ENCODE measurements around the gene SH3BP4. TPM values are rescaled to one million over a fixed set of nuclear protein-coding genes. Genes with fewer than 3 reads are reported as not detected.

SH3BP4 gene
- total RNA-seq, 1 experiment from 2014 or later, result not detected

GRCh38 chr2:235044501-235045271, 92.9 kb downstream of the SH3BP4 start:
- Histone ChIP-seq H4K20me1 (ENCODE audit: insufficient read depth, low read depth, low read length) (no peaks in the 10 kb centered on the region), H3K9me2 (replicated peaks; ENCODE audit: insufficient read depth, low read length) (no peaks in the 10 kb centered on the region), H3K27ac (ENCODE audit: low read length) (no peak overlapping the region), H3K9me3 (ENCODE audit: low read length) (no peaks in the 10 kb centered on the region), H3K9ac (ENCODE audit: low read length) (no peak overlapping the region), H3K4me1 (ENCODE audit: low read length) (no peaks in the 10 kb centered on the region), H3K79me2 (ENCODE audit: low read length) (no peaks in the 10 kb centered on the region), H3K4me3 (ENCODE audit: low read length) (no peak overlapping the region), H3K27me3 (ENCODE audit: low read length) (no peaks in the 10 kb centered on the region), H3K36me3 (ENCODE audit: insufficient read depth, low read length) (no peaks in the 10 kb centered on the region), H3K4me2 (ENCODE audit: low read depth, low read length, poor library complexity, severe bottlenecking) (no peak overlapping the region), H2AFZ (ENCODE audit: low read length) (no peak overlapping the region)
- no peak for DNase-seq

DNA sequence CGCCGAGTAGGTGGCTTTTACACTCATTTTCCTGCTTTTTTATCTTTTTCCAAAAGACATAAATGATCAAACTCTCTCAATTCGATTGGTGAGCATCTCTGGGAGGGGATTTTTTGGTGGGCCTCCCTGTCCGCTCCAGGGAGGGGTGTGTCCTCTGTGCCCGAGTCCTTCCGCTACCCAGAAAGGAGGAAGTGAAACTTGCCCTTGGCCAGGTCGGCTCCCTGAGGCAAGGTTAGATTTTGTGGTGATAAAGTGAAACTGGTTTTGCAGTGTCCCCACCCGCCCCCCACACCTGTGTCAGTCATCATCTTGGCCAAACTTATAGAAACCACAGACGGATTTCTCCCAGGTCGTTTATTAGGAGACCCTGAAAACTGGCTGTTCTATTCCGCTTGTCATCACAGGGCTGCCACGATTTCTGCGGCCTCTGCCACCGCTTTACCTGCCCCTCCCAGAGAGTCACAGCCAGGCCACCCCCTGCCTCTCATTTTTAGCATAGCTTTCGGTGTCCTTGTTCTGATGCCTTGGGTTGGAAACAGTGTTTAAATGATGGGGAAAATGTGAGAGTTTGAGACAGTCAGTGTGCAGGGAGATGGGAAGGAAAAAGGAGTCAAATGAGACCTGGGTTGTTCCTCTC, 93.6 kb downstream of the SH3BP4 start:
- H3K9ac ChIP-seq (ENCODE audit: low read length), result no peak overlapping the region
- no peaks in the 10 kb centered on the region for H3K4me1 ChIP-seq (ENCODE audit: low read length)
- H3K9me3 ChIP-seq (ENCODE audit: low read length), result no peaks in the 10 kb centered on the region
- H3K79me2 ChIP-seq (ENCODE audit: low read length), result no peaks in the 10 kb centered on the region
- H3K27me3 ChIP-seq (ENCODE audit: low read length), result no peaks in the 10 kb centered on the region
- no peaks in the 10 kb centered on the region for H3K9me2 ChIP-seq (replicated peaks; ENCODE audit: insufficient read depth, low read length)
- H3K4me3 ChIP-seq (ENCODE audit: low read length), result no peak overlapping the region
- no peak overlapping the region for H3K4me2 ChIP-seq (ENCODE audit: low read depth, low read length, poor library complexity, severe bottlenecking)
- DNase-seq, result peak; percentile 52
- no peaks in the 10 kb centered on the region for H4K20me1 ChIP-seq (ENCODE audit: insufficient read depth, low read depth, low read length)
- no peaks in the 10 kb centered on the region for H3K36me3 ChIP-seq (ENCODE audit: insufficient read depth, low read length)
- H3K27ac ChIP-seq (ENCODE audit: low read length), result no peak overlapping the region
- no peak overlapping the region for H2AFZ ChIP-seq (ENCODE audit: low read length)

DNA sequence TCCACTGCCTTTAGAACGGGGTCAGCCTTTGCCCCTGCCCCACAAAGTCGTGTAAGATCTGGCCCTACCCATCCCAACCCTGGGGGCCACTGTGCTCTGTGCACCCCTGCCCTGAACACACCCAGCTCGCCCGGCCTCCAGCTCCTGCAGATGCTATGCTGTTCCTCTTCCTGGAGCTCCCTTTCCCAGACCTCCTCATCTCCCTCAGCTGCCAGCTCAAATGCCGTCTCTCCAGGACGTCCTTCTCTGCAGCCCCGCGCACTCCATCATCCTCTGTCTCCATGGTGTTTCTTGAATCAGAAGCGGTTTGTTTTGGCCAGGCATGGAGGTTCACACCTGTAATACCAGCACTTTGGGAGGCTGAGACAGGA, 94.1 kb downstream of the SH3BP4 start:
- Histone ChIP-seq H2AFZ (ENCODE audit: low read length) (no peak overlapping the region), H3K4me3 (ENCODE audit: low read length) (no peak overlapping the region), H3K4me2 (ENCODE audit: low read depth, low read length, poor library complexity, severe bottlenecking) (no peak overlapping the region), H3K9me2 (replicated peaks; ENCODE audit: insufficient read depth, low read length) (no peaks in the 10 kb centered on the region), H3K4me1 (ENCODE audit: low read length) (no peaks in the 10 kb centered on the region), H3K36me3 (ENCODE audit: insufficient read depth, low read length) (no peaks in the 10 kb centered on the region), H3K27me3 (ENCODE audit: low read length) (no peaks in the 10 kb centered on the region), H3K27ac (ENCODE audit: low read length) (no peak overlapping the region), H3K9me3 (ENCODE audit: low read length) (no peaks in the 10 kb centered on the region), H3K79me2 (ENCODE audit: low read length) (no peaks in the 10 kb centered on the region), H4K20me1 (ENCODE audit: insufficient read depth, low read depth, low read length) (no peaks in the 10 kb centered on the region), H3K9ac (ENCODE audit: low read length) (no peak overlapping the region)
- no peak for DNase-seq

- no peak overlapping the region for H3K9ac ChIP-seq (ENCODE audit: low read length)
Measured at GRCh38 chr2:235046589-235046988, 94.8 kb downstream of the SH3BP4 start.

DNA sequence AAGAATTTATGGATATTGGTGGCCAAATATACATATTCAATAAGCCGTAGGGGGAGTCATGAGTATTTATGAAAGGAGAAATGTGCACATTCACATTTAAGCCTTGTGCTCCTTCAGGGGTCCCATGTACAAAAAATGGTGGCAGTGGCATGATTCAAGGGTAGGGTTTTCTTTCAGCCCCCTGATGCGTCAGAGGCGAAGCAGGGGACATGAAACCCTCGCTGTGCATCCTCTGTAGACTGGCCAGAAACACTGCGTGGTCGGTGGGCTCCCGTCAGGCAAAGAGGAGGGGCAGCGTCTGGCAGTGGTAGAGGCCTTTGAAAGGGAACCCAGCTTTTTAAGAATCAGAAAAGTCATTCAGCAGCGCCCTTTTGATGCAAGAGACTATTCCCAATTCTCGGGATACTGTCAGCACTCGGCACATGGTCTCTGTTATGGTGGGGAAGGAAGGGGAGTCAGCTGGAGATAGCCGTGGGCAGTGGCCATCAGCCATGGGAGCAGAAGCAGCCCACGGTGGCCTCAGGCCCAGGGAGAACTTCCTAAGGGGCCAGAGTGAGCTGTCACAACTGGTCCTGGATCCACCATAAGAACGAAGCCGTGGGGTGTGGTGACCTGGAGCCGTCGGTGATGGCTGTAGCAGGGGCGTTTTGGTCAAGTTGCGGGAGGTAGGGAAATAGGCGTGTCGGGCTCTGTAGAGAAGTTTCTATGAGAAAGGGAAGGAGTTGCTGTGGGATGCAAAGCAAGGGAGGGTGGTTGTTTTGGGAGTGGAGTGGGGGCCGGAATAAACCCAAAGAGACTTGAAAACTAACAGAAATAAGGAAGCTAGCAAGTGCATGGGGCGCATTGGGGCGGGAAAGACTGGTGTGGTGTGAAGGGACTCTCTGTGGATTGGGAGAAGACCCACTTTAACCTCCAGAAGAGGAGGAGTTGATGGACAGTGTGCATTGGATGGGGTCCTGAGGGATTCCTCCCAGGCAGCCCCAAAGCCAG, 95.6 kb downstream of the SH3BP4 start:
- Histone ChIP-seq H4K20me1 (ENCODE audit: insufficient read depth, low read depth, low read length) (no peaks in the 10 kb centered on the region), H2AFZ (ENCODE audit: low read length) (no peak overlapping the region), H3K9me3 (ENCODE audit: low read length) (no peaks in the 10 kb centered on the region), H3K36me3 (ENCODE audit: insufficient read depth, low read length) (no peaks in the 10 kb centered on the region), H3K79me2 (ENCODE audit: low read length) (no peaks in the 10 kb centered on the region), H3K27ac (ENCODE audit: low read length) (no peak overlapping the region), H3K9me2 (replicated peaks; ENCODE audit: insufficient read depth, low read length) (no peaks in the 10 kb centered on the region), H3K27me3 (ENCODE audit: low read length) (no peaks in the 10 kb centered on the region), H3K4me2 (ENCODE audit: low read depth, low read length, poor library complexity, severe bottlenecking) (no peak overlapping the region), H3K4me3 (ENCODE audit: low read length) (no peak overlapping the region), H3K9ac (ENCODE audit: low read length) (no peak overlapping the region), H3K4me1 (ENCODE audit: low read length) (no peaks in the 10 kb centered on the region)
- no peak for DNase-seq

More at GRCh38 chr2:235046589-235046988, 94.8 kb downstream of the SH3BP4 start:
- no peak overlapping the region for H3K4me2 ChIP-seq (ENCODE audit: low read depth, low read length, poor library complexity, severe bottlenecking)
- no peak overlapping the region for H3K4me3 ChIP-seq (ENCODE audit: low read length)
- no peak overlapping the region for H2AFZ ChIP-seq (ENCODE audit: low read length)
- no peak overlapping the region for H3K27ac ChIP-seq (ENCODE audit: low read length)
- no peaks in the 10 kb centered on the region for H3K79me2 ChIP-seq (ENCODE audit: low read length)
- no peaks in the 10 kb centered on the region for H3K9me3 ChIP-seq (ENCODE audit: low read length)
- DNase-seq, result no peak
- no peaks in the 10 kb centered on the region for H4K20me1 ChIP-seq (ENCODE audit: insufficient read depth, low read depth, low read length)
- H3K9me2 ChIP-seq (replicated peaks; ENCODE audit: insufficient read depth, low read length), result no peaks in the 10 kb centered on the region
- H3K4me1 ChIP-seq (ENCODE audit: low read length), result no peaks in the 10 kb centered on the region
- no peaks in the 10 kb centered on the region for H3K36me3 ChIP-seq (ENCODE audit: insufficient read depth, low read length)
- H3K27me3 ChIP-seq (ENCODE audit: low read length), result no peaks in the 10 kb centered on the region

DNA sequence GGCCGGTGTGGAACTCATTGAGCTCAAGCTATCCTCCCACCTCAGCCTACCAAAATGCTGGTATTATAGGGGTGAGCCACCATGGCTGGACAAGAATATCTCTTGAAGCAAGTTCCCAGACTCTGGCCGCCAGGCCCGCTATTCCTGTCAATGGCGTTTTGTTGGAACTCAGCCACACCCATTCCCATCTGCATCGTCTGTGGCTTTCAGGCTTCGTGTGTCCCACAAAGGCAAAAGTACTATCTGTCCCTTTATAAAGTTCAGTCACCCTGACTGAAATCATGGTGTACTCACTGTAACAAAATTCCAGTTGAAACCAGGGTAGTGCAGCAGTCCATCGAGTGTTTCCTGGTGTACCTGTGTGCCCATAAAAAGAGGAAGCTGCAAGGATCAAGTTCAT, 96.7 kb downstream of the SH3BP4 start:
- Histone ChIP-seq H3K27ac (ENCODE audit: low read length) (no peak overlapping the region), H3K4me2 (ENCODE audit: low read depth, low read length, poor library complexity, severe bottlenecking) (no peak overlapping the region), H2AFZ (ENCODE audit: low read length) (no peak overlapping the region), H3K36me3 (ENCODE audit: insufficient read depth, low read length) (no peaks in the 10 kb centered on the region), H3K79me2 (ENCODE audit: low read length) (no peaks in the 10 kb centered on the region), H3K9me2 (replicated peaks; ENCODE audit: insufficient read depth, low read length) (no peaks in the 10 kb centered on the region), H4K20me1 (ENCODE audit: insufficient read depth, low read depth, low read length) (no peaks in the 10 kb centered on the region), H3K27me3 (ENCODE audit: low read length) (no peaks in the 10 kb centered on the region), H3K9ac (ENCODE audit: low read length) (no peak overlapping the region), H3K4me3 (ENCODE audit: low read length) (no peak overlapping the region), H3K4me1 (ENCODE audit: low read length) (no peaks in the 10 kb centered on the region), H3K9me3 (ENCODE audit: low read length) (no peaks in the 10 kb centered on the region)
- DNase-seq, result no peak

- Histone ChIP-seq H3K4me3 (ENCODE audit: low read length) (no peak overlapping the region), H3K9ac (ENCODE audit: low read length) (no peak overlapping the region), H4K20me1 (ENCODE audit: insufficient read depth, low read depth, low read length) (no peaks in the 10 kb centered on the region), H3K4me1 (ENCODE audit: low read length) (no peaks in the 10 kb centered on the region), H3K9me3 (ENCODE audit: low read length) (no peaks in the 10 kb centered on the region), H3K9me2 (replicated peaks; ENCODE audit: insufficient read depth, low read length) (no peaks in the 10 kb centered on the region), H3K27ac (ENCODE audit: low read length) (no peak overlapping the region), H3K79me2 (ENCODE audit: low read length) (no peaks in the 10 kb centered on the region), H3K36me3 (ENCODE audit: insufficient read depth, low read length) (no peaks in the 10 kb centered on the region), H3K27me3 (ENCODE audit: low read length) (no peaks in the 10 kb centered on the region), H3K4me2 (ENCODE audit: low read depth, low read length, poor library complexity, severe bottlenecking) (no peak overlapping the region), H2AFZ (ENCODE audit: low read length) (no peak overlapping the region)
- DNase-seq, result no peak
Measured at GRCh38 chr2:235049069-235049468, 97.3 kb downstream of the SH3BP4 start.

DNA sequence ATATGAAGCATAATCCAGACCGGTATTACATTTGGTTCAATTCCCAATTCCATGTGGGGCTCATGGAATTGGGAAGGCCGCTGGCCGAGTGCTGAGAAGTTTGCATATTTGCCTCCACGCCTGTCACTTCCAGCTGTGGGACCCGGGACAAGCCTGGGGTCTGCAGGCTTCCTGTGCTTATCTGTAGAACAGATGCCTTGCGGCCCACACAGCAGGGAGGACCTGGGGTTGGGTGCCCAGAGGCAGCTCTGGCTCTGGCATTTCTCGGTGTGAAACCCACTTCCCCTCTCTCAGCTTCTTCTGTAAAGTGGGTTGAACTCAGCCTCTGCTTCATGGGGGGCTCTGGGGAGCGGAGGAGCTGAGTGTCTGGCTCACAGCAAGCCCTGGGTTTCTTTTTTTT, 97.9 kb downstream of the SH3BP4 start:
- Histone ChIP-seq H3K4me3 (ENCODE audit: low read length) (no peak overlapping the region), H3K9ac (ENCODE audit: low read length) (no peak overlapping the region), H3K4me1 (ENCODE audit: low read length) (no peaks in the 10 kb centered on the region), H3K4me2 (ENCODE audit: low read depth, low read length, poor library complexity, severe bottlenecking) (no peak overlapping the region), H3K27me3 (ENCODE audit: low read length) (no peaks in the 10 kb centered on the region), H3K27ac (ENCODE audit: low read length) (no peak overlapping the region), H3K79me2 (ENCODE audit: low read length) (no peaks in the 10 kb centered on the region), H3K9me3 (ENCODE audit: low read length) (no peaks in the 10 kb centered on the region), H3K9me2 (replicated peaks; ENCODE audit: insufficient read depth, low read length) (no peaks in the 10 kb centered on the region), H3K36me3 (ENCODE audit: insufficient read depth, low read length) (no peaks in the 10 kb centered on the region), H4K20me1 (ENCODE audit: insufficient read depth, low read depth, low read length) (no peaks in the 10 kb centered on the region), H2AFZ (ENCODE audit: low read length) (no peak overlapping the region)
- DNase-seq, result no peak

Data from Karpas-422 (cell line).